Neural progenitor cell (in vitro differentiated cells): Measurements from ENCODE around the gene SSTR3. TPM values are rescaled to one million over a fixed set of nuclear protein-coding genes. Genes with fewer than 3 reads are reported as not detected.

Experiments used
- DNase-seq: peaks from one replicate; pipeline ENCODE4 v3.0.0-alpha.2; 2016; ENCODE audit warnings: low spot score
- H2AFZ ChIP-seq: fragments of 200-600 bp; sonication (generic); replicated peaks from 2 replicates; pipeline ENCODE4 v1.6.1; 2016; ENCODE audit warnings: antibody characterized with exemption
- H3F3A ChIP-seq: fragments of 200-600 bp; sonication (generic); 2 replicates; pipeline ENCODE4 v1.6.1; 2016; ENCODE audit warnings: antibody characterized with exemption, low read depth
- H3K27ac ChIP-seq: fragments of 200-600 bp; sonication (generic); 2 replicates; pipeline ENCODE4 v1.5.1; 2016; ENCODE audit warnings: mild to moderate bottlenecking
- H3K27me3 ChIP-seq: fragments of 200-600 bp; sonication (generic); 2 replicates; pipeline ENCODE4 v1.6.1; 2016; ENCODE audit warnings: mild to moderate bottlenecking, moderate library complexity
- H3K36me3 ChIP-seq: fragments of 200-600 bp; sonication (generic); 2 replicates; pipeline ENCODE4 v1.5.1; 2016
- H3K4me1 ChIP-seq: fragments of 200-600 bp; sonication (generic); 2 replicates; pipeline ENCODE4 v1.6.1; 2016; ENCODE audit warnings: mixed run types
- H3K4me2 ChIP-seq: fragments of 200-600 bp; sonication (generic); 2 replicates; pipeline ENCODE4 v1.6.1; 2016
- H3K4me3 ChIP-seq: fragments of 200-600 bp; sonication (generic); 2 replicates; pipeline ENCODE4 v1.5.1; 2016
- H3K79me2 ChIP-seq: fragments of 200-600 bp; sonication (generic); 2 replicates; pipeline ENCODE4 v1.6.1; 2016; ENCODE audit warnings: low read depth
- H3K9ac ChIP-seq: fragments of 200-600 bp; sonication (generic); 2 replicates; pipeline ENCODE4 v1.6.1; 2016
- H3K9me3 ChIP-seq: fragments of 200-600 bp; sonication (generic); 2 replicates; pipeline ENCODE4 v1.5.1; 2016; ENCODE audit warnings: low read depth
- H4K20me1 ChIP-seq: fragments of 200-600 bp; sonication (generic); 2 replicates; pipeline ENCODE4 v1.6.1; 2016; ENCODE audit warnings: low read depth
- H3K27ac Mint-ChIP-seq: 3 replicates; pipeline ENCODE4 v1.8.0; 2021; ENCODE audit warnings: mixed read lengths
- H3K27me3 Mint-ChIP-seq: 2 replicates; pipeline ENCODE4 v1.8.0; 2022; ENCODE audit warnings: low read depth, mild to moderate bottlenecking, inconsistent platforms, moderate library complexity, mixed read lengths; ENCODE audit not compliant: insufficient read depth
- H3K36me3 Mint-ChIP-seq: 3 replicates; pipeline ENCODE4 v1.8.0; 2021; ENCODE audit warnings: mixed read lengths
- H3K4me1 Mint-ChIP-seq: 3 replicates; pipeline ENCODE4 v1.8.0; 2021; ENCODE audit warnings: mixed read lengths
- H3K4me3 Mint-ChIP-seq: 3 replicates; pipeline ENCODE4 v1.8.0; 2021; ENCODE audit warnings: mild to moderate bottlenecking, moderate library complexity, mixed read lengths
- H3K9me3 Mint-ChIP-seq: 3 replicates; pipeline ENCODE4 v1.8.0; 2020; ENCODE audit warnings: mixed read lengths
- EZH2 ChIP-seq: fragments of 200-600 bp; sonication (generic); IDR thresholded peaks from 2 replicates; pipeline ENCODE4 v1.6.1; 2017; ENCODE audit warnings: antibody characterized with exemption, mild to moderate bottlenecking, moderate library complexity
- EZH2phosphoT487 ChIP-seq: fragments of 200-600 bp; sonication (generic); IDR thresholded peaks from 2 replicates; pipeline ENCODE4 v1.6.1; 2017; ENCODE audit warnings: antibody characterized with exemption
- total RNA-seq: library from RNA; depleted of rRNA; stranded (reverse); fragments of >200 nt; gene quantifications from 2 replicates; pipeline ENCODE4 v1.2.3, GENCODE V29; 2015; ENCODE audit warnings: low replicate concordance
- TF ChIP-seq, protein P1 (sequence below): fragments of 200-600 bp; sonication (generic); IDR thresholded peaks from 2 replicates; pipeline ENCODE4 v1.5.1; 2017; ENCODE audit warnings: antibody characterized with exemption, mild to moderate bottlenecking

Gene SSTR3
- total RNA-seq, 1 donor from 2014 or later: 0.19 TPM

DNA sequence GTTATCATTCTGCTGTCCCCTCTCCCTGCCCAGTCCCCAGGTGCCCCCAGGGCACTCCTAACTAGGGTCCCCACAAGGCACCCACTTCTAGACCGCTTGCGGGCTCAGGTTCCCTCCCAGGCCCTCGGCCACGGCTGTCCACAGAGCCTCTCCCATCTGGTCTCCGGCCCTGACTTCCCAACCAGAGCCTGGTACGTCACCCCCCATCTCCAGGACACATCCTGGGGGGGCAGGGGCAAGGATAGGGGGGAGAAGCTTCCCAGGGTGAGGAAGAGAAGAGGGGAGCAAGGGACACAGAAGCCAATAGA, 457 bp downstream of the SSTR3 start:
- Mint-ChIP-seq H3K4me3 (no peak overlapping the region), H3K27me3 (peaks cover 17% of the 10 kb centered on the region), H3K27ac (no peak overlapping the region), H3K36me3 (no peaks in the 10 kb centered on the region), H3K9me3 (no peaks in the 10 kb centered on the region), H3K4me1 (peaks cover 50% of the 10 kb centered on the region)
- Histone ChIP-seq H3K36me3 (no peaks in the 10 kb centered on the region), H3K4me3 (no peak overlapping the region), H3K27ac (no peak overlapping the region), H3K4me2 (peak overlapping the region; percentile 64), H2AFZ (peak overlapping the region; percentile 88), H3K9ac (no peak overlapping the region), H4K20me1 (no peaks in the 10 kb centered on the region), H3F3A (peaks cover 5% of the 10 kb centered on the region), H3K79me2 (no peaks in the 10 kb centered on the region), H3K9me3 (no peaks in the 10 kb centered on the region), H3K27me3 (no peaks in the 10 kb centered on the region), H3K4me1 (peaks cover 29% of the 10 kb centered on the region)
- DNase-seq: no peak
- TF ChIP-seq EZH2phosphoT487 (no peak), EZH2 (no peak)
- TF ChIP-seq, protein P1, sequence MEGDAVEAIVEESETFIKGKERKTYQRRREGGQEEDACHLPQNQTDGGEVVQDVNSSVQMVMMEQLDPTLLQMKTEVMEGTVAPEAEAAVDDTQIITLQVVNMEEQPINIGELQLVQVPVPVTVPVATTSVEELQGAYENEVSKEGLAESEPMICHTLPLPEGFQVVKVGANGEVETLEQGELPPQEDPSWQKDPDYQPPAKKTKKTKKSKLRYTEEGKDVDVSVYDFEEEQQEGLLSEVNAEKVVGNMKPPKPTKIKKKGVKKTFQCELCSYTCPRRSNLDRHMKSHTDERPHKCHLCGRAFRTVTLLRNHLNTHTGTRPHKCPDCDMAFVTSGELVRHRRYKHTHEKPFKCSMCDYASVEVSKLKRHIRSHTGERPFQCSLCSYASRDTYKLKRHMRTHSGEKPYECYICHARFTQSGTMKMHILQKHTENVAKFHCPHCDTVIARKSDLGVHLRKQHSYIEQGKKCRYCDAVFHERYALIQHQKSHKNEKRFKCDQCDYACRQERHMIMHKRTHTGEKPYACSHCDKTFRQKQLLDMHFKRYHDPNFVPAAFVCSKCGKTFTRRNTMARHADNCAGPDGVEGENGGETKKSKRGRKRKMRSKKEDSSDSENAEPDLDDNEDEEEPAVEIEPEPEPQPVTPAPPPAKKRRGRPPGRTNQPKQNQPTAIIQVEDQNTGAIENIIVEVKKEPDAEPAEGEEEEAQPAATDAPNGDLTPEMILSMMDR: no peak

DNA sequence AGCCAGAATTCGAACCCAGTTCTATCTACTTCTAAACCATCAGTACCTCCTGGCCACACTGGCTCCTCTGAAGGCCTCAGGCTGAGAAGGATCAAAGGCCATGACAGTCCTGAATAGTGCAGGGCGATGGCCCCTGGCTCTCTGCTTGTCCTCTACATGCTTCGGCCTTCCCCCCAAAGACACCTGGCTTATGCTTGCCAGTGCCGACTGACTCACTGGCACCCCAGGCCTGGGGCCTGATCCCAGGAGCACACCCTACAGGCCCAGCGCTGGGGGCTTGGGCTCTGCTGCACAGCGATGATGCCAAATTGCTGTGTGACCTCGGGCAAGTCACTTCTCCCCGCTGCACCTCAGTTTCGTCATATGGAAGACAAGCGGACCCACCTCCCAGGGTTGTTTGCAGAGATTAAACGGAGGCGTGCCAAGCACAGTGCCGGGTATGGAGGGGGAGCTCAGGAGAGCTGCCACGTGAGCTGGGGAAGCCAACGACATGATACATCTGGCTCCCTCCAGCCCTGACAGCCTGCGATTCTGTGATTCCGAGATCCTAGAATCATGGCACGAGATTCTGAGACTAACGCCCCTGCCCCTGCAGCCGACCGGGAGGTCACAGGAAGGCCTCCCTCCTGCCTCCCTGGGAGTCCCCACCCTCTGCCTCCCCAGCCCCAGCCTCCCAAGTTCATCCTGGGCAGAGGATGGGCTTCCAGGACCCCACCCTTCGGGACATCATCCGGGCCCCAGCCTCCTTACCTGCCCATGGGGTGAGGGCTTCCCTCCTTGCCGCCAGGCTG, 1.0 kb downstream of the SSTR3 start:
- H3K4me3 ChIP-seq: no peak overlapping the region
- Mint-ChIP-seq H3K4me3 (peak overlapping the region; percentile 18), H3K4me1 (peaks cover 50% of the 10 kb centered on the region), H3K27me3 (peaks cover 15% of the 10 kb centered on the region), H3K36me3 (no peaks in the 10 kb centered on the region), H3K9me3 (no peaks in the 10 kb centered on the region), H3K27ac (peak overlapping the region; percentile 46)
- no peak overlapping the region for H3K9ac ChIP-seq
- TF ChIP-seq EZH2phosphoT487 (no peak), EZH2 (no peak)
- TF ChIP-seq, protein P1: no peak
- H3K9me3 ChIP-seq: no peaks in the 10 kb centered on the region
- peak overlapping the region; percentile 64 for H3K4me2 ChIP-seq
- no peaks in the 10 kb centered on the region for H3K36me3 ChIP-seq
- no peak for DNase-seq
- H3F3A ChIP-seq: peaks cover 5% of the 10 kb centered on the region
- H2AFZ ChIP-seq: peak overlapping the region; percentile 88
- no peak overlapping the region for H3K27ac ChIP-seq
- no peaks in the 10 kb centered on the region for H3K27me3 ChIP-seq
- H3K79me2 ChIP-seq: no peaks in the 10 kb centered on the region
- peaks cover 29% of the 10 kb centered on the region for H3K4me1 ChIP-seq
- no peaks in the 10 kb centered on the region for H4K20me1 ChIP-seq

DNA sequence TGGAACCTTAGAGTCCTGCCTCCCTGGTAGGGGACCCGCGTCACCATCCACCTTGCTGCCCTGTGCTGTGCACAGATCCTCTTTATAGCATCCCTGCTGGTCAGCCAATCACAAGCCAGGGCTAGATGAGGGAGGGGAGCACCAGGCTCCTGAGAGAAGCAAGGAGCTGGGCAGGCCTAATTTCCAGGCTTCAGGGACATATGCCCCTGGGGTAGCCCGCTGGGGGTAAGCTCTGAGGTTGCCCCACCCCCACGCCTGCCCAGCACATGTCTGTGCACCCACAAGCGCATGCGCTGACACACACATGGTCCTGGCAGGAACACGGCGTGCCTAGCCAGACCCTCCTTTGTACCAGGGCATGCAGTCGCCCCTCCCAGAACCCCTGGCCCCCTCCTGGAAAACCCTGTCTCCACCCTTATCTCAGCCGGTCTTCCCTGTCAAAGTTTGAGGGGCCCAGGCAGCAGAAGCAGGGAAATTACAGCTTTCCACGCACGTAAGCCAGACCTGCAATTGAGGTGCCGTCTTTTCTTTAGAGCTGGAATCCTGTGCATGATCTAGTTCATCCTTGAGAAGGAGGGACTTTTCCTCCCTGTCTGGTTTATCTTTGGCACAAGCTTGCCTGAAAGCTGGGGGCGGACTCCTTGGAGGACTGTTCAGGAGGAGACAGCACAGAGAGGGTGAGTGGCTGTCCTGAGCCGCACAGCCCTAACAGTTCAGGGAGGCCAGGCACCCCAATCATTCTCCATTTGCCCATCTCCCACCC, 2.1 kb downstream of the SSTR3 start:
- no peaks in the 10 kb centered on the region for H3K27me3 ChIP-seq
- Mint-ChIP-seq H3K4me1 (peaks cover 50% of the 10 kb centered on the region), H3K4me3 (no peak overlapping the region), H3K36me3 (no peaks in the 10 kb centered on the region), H3K9me3 (no peaks in the 10 kb centered on the region), H3K27ac (peak overlapping the region; percentile 63), H3K27me3 (peaks cover 13% of the 10 kb centered on the region)
- H3K79me2 ChIP-seq: no peaks in the 10 kb centered on the region
- no peaks in the 10 kb centered on the region for H3K9me3 ChIP-seq
- no peak overlapping the region for H3K4me3 ChIP-seq
- H3K36me3 ChIP-seq: no peaks in the 10 kb centered on the region
- DNase-seq: no peak
- no peak overlapping the region for H3K9ac ChIP-seq
- H3K4me1 ChIP-seq: peaks cover 29% of the 10 kb centered on the region
- H2AFZ ChIP-seq: no peak overlapping the region
- no peak overlapping the region for H3K4me2 ChIP-seq
- H3F3A ChIP-seq: peaks cover 5% of the 10 kb centered on the region
- TF ChIP-seq EZH2: no peak
- TF ChIP-seq EZH2phosphoT487: no peak
- TF ChIP-seq, protein P1: no peak
- H3K27ac ChIP-seq: no peak overlapping the region
- H4K20me1 ChIP-seq: no peaks in the 10 kb centered on the region
